PC-9 (cell line): ENCODE data around the gene PRDM15. TPM values are rescaled to one million over a fixed set of nuclear protein-coding genes. Genes with fewer than 3 reads are reported as not detected.

ENCODE experiments used
- BruUV-seq: library from RNA; stranded (reverse); fragments of 400-500 nt; replicated peaks from 2 replicates; lab custom pipeline; 2021; lab: Mats Ljungman, UMichigan
- CTCF ChIA-PET: fragments of 300-600 bp; sonication (Branson Sonifier 250); formaldehyde crosslinking; loops from one replicate; lab custom pipeline; 2022; ENCODE audit warnings: antibody characterized with exemption; lab: Charles Lee
- POLR2A ChIA-PET: fragments of 300-600 bp; sonication (Branson Sonifier 250); formaldehyde crosslinking; loops from one replicate; lab custom pipeline; 2022; ENCODE audit warnings: antibody characterized with exemption; ENCODE audit not compliant: unreplicated experiment; lab: Charles Lee
- DNase-seq, 2 experiments: peaks; one replicate each; pipeline versions ENCODE4 v3.0.0 to v3.0.0-alpha.2; 2015 to 2022; ENCODE audit warnings: mixed read lengths in 1 of 2
- H2AFZ ChIP-seq: fragments of 200-600 bp; sonication (generic); 2 replicates; pipeline ENCODE4 v1.8.1; 2017; ENCODE audit warnings: antibody characterized with exemption
- H3F3A ChIP-seq: fragments of 200-600 bp; sonication (generic); 2 replicates; pipeline ENCODE4 v1.8.1; 2017; ENCODE audit warnings: antibody characterized with exemption, mild to moderate bottlenecking, low read depth; ENCODE audit not compliant: insufficient read depth
- H3K27ac ChIP-seq: fragments of 200-600 bp; sonication (generic); 2 replicates; pipeline ENCODE4 v1.6.1; 2016; ENCODE audit warnings: mixed run types
- H3K27me3 ChIP-seq: fragments of 200-600 bp; sonication (generic); 2 replicates; pipeline ENCODE4 v1.6.1; 2016; ENCODE audit warnings: low read depth, mixed run types; ENCODE audit not compliant: insufficient read depth
- H3K36me3 ChIP-seq: fragments of 200-600 bp; sonication (generic); 2 replicates; pipeline ENCODE4 v1.6.1; 2016; ENCODE audit warnings: low read depth, mixed run types
- H3K4me1 ChIP-seq: fragments of 200-600 bp; sonication (generic); replicated peaks from 2 replicates; pipeline ENCODE4 v1.6.1; 2016; ENCODE audit warnings: mixed run types; ENCODE audit not compliant: insufficient read depth
- H3K4me2 ChIP-seq: fragments of 200-600 bp; sonication (generic); 2 replicates; pipeline ENCODE4 v1.6.1; 2017; ENCODE audit warnings: mixed run types
- H3K4me3 ChIP-seq: fragments of 200-600 bp; sonication (generic); 2 replicates; pipeline ENCODE4 v1.6.1; 2016; ENCODE audit warnings: mixed run types
- H3K79me2 ChIP-seq: fragments of 200-600 bp; sonication (generic); 2 replicates; pipeline ENCODE4 v1.6.1; 2017; ENCODE audit warnings: low read depth, mixed run types
- H3K9me2 ChIP-seq: fragments of 200-600 bp; sonication (generic); 2 replicates; pipeline ENCODE4 v1.8.1; 2017; ENCODE audit warnings: mild to moderate bottlenecking; ENCODE audit not compliant: insufficient read depth
- H3K9me3 ChIP-seq: fragments of 200-600 bp; sonication (generic); 2 replicates; pipeline ENCODE4 v1.8.1; 2016; ENCODE audit warnings: low read depth; ENCODE audit not compliant: insufficient read depth
- H4K20me1 ChIP-seq: fragments of 200-600 bp; sonication (generic); 2 replicates; pipeline ENCODE4 v1.8.1; 2017; ENCODE audit not compliant: insufficient read depth
- EZH2 ChIP-seq: fragments of 200-600 bp; sonication (generic); IDR thresholded peaks from 2 replicates; pipeline ENCODE4 v1.8.0; 2017; ENCODE audit warnings: antibody characterized with exemption, low read depth
- intact Hi-C: fragments of 100-400 bp; cut with micrococcal nuclease; formaldehyde crosslinking; loops from one replicate; pipeline ENCODE4 v1.10.0; 2022; ENCODE audit not compliant: unreplicated experiment
- total RNA-seq: library from RNA; stranded (reverse); gene quantifications from 2 replicates; pipeline ENCODE4 v1.2.3, GENCODE V29; 2021
- TF ChIP-seq, protein P1 (sequence below): fragments of 200-600 bp; sonication (generic); conservative IDR thresholded peaks from 2 replicates; pipeline ENCODE4 v1.6.1; 2017; ENCODE audit warnings: mixed run types, antibody characterized with exemption, mild to moderate bottlenecking, moderate library complexity

PRDM15 gene
- total RNA-seq, 1 experiment from 2014 or later = 8.8 TPM

DNA sequence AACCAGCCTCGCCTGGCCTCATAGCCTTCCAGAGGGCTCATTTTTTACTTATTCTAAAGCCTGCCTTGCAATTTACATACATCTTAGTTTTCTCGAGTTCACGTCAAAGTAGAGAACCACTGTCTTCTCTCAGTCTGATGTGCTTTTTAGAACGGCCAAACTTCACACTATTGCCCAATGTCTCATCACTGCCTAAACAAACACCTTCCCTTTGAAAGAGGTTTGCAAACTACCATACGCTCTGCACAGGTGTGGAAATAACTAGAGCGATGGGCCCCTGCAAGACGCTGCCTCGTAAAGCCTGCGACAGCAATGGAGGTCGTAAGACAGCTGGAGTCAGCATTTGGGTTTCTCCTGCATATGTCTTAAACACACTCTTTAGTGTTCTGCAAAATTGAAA is 22.6 kb downstream of the PRDM15 start:
- H3K79me2 ChIP-seq = no peaks in the 10 kb centered on the region

DNA sequence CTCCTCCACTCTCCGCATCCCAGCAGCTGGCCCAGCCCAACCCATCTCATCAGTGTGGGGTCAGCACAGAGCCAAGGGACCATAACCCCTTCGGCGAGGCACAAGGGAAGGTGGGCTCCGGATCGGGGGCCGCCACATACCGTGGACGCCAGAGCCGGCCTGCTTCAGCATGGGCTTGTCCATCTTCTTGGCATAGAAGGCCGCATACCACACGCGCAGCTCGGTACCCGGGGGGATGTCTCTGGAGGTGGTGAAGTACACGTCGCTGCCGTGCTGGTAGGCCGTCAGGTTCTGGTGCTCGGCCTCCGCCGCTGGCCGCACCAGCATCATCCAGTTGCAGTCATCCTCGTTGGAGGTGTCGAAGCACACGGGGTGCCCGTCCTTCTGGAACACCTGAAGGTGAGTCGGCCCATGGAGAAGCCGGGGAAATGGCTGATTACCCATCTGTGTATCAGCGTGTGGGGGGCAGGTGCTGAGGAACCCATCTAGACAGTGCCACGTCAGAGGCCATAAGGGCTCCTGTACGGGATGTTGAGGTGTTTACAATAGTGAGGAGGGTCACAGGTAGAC is 24.6 kb downstream of the PRDM15 start:
- Histone ChIP-seq H3F3A (no peaks in the 10 kb centered on the region), H3K4me1 (no peaks in the 10 kb centered on the region), H3K4me3 (no peak overlapping the region), H3K4me2 (no peak overlapping the region), H3K27me3 (no peaks in the 10 kb centered on the region), H3K79me2 (no peaks in the 10 kb centered on the region), H2AFZ (no peak overlapping the region), H3K9me3 (no peaks in the 10 kb centered on the region), H4K20me1 (no peaks in the 10 kb centered on the region), H3K27ac (no peak overlapping the region), H3K9me2 (no peaks in the 10 kb centered on the region), H3K36me3 (no peaks in the 10 kb centered on the region)
- DNase-seq = no peak
- no TSS peak for BruUV-seq
- ChIA-PET POLR2A (interaction anchor here (0.7 kb wide), 1 partner anchor 79 kb away, joined by 3 read pairs; no protein-coding TSS in a partner anchor), CTCF (no interaction called here)
- TF ChIP-seq, protein P1, sequence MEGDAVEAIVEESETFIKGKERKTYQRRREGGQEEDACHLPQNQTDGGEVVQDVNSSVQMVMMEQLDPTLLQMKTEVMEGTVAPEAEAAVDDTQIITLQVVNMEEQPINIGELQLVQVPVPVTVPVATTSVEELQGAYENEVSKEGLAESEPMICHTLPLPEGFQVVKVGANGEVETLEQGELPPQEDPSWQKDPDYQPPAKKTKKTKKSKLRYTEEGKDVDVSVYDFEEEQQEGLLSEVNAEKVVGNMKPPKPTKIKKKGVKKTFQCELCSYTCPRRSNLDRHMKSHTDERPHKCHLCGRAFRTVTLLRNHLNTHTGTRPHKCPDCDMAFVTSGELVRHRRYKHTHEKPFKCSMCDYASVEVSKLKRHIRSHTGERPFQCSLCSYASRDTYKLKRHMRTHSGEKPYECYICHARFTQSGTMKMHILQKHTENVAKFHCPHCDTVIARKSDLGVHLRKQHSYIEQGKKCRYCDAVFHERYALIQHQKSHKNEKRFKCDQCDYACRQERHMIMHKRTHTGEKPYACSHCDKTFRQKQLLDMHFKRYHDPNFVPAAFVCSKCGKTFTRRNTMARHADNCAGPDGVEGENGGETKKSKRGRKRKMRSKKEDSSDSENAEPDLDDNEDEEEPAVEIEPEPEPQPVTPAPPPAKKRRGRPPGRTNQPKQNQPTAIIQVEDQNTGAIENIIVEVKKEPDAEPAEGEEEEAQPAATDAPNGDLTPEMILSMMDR = no peak
- intact Hi-C loops = no loop called here

More for the DNA sequence above, 22.6 kb downstream of the PRDM15 start:
- intact Hi-C loops = no loop called here
- Histone ChIP-seq H3K27me3 (no peaks in the 10 kb centered on the region), H3K4me3 (no peak overlapping the region), H3K4me1 (no peaks in the 10 kb centered on the region), H3K4me2 (no peak overlapping the region), H3K36me3 (no peaks in the 10 kb centered on the region), H2AFZ (no peak overlapping the region), H4K20me1 (no peaks in the 10 kb centered on the region), H3K27ac (no peak overlapping the region), H3F3A (no peaks in the 10 kb centered on the region), H3K9me2 (no peaks in the 10 kb centered on the region), H3K9me3 (no peaks in the 10 kb centered on the region)
- POLR2A ChIA-PET = no interaction called here
- no TSS peak for BruUV-seq
- DNase-seq = no peak
- TF ChIP-seq, protein P1 = no peak
- no peak for TF ChIP-seq EZH2
- CTCF ChIA-PET = no interaction called here

DNA sequence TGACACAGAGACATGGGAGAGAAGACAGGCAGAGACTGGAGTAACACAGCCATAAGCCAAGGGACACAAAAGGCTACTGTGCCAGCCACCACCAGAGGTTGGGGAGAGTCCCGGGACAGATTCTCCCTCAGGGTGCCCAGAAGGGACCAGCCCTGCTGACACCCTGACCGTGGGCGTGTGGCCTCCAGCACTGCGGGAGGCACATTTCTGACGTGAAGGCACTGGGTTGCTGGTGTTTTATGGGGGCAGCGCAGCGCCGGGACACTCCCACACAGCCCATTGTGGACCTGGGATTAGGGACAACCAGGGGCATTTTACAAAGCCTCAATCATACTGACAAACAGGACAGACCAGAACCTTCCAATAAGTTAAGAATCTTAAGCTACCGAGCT is 26.2 kb downstream of the PRDM15 start:
- Histone ChIP-seq H2AFZ (no peak overlapping the region), H3K4me3 (no peak overlapping the region), H3K27ac (no peak overlapping the region), H3K4me1 (no peaks in the 10 kb centered on the region), H3K27me3 (no peaks in the 10 kb centered on the region), H3K9me2 (no peaks in the 10 kb centered on the region), H3K79me2 (no peaks in the 10 kb centered on the region), H3K4me2 (no peak overlapping the region), H3F3A (peaks cover 3% of the 10 kb centered on the region; the same call in 1 of the 2 replicates), H3K9me3 (no peaks in the 10 kb centered on the region), H4K20me1 (no peaks in the 10 kb centered on the region), H3K36me3 (no peaks in the 10 kb centered on the region)
- no peak for DNase-seq
- intact Hi-C loops = no loop called here
- POLR2A ChIA-PET = no interaction called here
- TF ChIP-seq EZH2 = no peak
- TF ChIP-seq, protein P1 = no peak
- BruUV-seq = no TSS peak
- CTCF ChIA-PET = no interaction called here
